LNCAP (cell line): ENCODE results near the gene DUSP28.

Experiments used
- TF ChIP-seq, protein P1 (sequence below): fragments of 450-650 bp; IDR thresholded peaks from 2 replicates; pipeline ENCODE4 v1.5.1; 2017; ENCODE audit warnings: mild to moderate bottlenecking

Gene DUSP28

GRCh38 chr2:240559286-240559685 lies 871 bp upstream of the DUSP28 start:
- TF ChIP-seq, protein P1, sequence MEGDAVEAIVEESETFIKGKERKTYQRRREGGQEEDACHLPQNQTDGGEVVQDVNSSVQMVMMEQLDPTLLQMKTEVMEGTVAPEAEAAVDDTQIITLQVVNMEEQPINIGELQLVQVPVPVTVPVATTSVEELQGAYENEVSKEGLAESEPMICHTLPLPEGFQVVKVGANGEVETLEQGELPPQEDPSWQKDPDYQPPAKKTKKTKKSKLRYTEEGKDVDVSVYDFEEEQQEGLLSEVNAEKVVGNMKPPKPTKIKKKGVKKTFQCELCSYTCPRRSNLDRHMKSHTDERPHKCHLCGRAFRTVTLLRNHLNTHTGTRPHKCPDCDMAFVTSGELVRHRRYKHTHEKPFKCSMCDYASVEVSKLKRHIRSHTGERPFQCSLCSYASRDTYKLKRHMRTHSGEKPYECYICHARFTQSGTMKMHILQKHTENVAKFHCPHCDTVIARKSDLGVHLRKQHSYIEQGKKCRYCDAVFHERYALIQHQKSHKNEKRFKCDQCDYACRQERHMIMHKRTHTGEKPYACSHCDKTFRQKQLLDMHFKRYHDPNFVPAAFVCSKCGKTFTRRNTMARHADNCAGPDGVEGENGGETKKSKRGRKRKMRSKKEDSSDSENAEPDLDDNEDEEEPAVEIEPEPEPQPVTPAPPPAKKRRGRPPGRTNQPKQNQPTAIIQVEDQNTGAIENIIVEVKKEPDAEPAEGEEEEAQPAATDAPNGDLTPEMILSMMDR = no peak

GRCh38 chr2:240560480-240561324 lies 545 bp downstream of the DUSP28 start:
- TF ChIP-seq, protein P1 = no peak

DNA sequence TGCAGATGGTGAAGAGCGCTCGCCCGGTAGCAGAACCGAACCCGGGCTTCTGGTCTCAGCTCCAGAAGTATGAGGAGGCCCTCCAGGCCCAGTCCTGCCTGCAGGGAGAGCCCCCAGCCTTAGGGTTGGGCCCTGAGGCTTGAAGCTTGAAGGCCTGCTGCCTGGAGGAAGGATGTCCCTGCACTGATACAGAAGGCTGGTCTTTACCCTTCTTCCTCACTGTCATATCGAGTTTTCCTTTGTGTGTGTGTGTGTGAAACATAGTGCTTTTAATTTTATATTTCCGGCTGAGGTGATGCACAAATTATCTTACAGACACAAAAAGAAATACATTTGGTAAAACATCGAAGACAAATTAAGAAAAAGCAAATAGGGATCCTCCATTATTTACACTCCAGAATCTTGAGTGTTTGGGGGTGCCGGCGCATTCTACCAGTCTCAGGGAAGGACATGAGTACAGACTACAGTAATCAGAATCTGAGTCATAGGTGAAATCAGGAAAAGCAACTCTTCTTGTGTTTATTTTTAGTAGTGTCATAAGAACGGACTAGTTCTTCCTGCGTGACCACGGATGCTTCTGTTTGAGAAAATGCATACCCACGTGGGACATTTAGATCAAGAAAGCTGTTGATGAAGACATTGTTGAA lies 1.3 kb downstream of the DUSP28 start:
- TF ChIP-seq, protein P1 = no peak

DNA sequence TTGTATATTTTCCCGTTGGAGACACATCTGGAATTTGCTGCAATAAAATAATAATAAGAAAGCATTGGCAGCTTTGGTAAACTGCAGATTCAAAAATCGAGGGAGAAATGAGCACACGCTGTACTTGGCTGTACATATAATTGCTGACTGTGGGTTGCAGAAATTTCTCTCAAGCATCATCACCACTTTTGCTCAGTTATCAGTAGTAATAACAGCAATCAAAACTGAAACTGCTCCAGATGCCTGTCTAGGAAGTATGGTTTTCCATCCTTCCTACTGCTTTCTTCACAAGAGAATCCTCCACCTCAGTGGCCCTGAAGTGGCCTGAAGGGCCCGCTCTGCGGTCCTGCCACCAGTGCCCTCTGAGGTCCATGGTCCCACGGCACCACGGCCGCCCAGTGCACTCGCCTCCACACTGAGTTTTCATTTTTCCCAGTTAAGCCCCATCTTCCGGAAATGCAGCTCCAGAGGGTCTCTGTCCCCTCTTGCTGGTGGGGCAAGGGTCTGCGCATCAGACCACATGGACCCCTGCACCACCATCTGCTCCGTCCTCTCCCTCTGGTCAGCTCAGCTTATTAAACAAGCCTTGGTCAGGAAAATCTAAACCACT lies 3.9 kb downstream of the DUSP28 start:
- TF ChIP-seq, protein P1 = no peak

DNA sequence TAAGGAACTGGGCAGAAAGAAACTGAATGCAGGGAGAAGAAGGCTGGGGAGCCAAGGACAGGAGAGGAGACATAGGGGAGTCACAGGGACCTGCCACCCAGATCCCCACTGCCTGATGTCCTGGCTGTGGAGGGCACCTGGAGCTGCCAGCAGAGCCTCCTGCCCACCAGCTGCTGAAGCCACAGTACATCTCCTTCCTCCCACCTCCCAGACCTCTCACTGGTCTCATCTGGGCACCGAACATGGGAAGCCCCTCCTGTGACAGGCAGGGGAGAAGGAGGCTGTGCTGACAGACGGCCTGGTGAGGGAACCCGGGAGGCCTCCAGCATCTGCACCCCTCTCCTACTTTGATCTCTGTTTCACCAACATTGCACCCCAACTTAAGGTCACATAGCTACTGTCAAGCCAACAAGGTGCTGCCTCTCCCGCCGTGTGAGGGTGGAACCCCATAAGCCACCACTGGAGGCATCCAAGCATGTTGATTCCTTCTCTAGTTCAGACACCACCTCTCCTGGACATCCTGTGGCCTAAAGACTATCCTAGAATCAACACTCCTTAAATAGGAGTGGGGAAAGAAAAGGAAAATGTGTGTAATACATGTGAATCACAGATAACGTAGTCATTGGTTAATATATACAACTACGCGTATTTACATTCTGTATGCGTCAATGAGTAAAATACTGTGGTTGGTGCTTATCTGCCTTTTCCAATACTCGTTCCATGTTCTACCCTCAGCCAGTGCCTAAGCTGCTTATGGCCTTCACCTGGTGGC lies 4.6 kb downstream of the DUSP28 start:
- TF ChIP-seq, protein P1 = no peak

DNA sequence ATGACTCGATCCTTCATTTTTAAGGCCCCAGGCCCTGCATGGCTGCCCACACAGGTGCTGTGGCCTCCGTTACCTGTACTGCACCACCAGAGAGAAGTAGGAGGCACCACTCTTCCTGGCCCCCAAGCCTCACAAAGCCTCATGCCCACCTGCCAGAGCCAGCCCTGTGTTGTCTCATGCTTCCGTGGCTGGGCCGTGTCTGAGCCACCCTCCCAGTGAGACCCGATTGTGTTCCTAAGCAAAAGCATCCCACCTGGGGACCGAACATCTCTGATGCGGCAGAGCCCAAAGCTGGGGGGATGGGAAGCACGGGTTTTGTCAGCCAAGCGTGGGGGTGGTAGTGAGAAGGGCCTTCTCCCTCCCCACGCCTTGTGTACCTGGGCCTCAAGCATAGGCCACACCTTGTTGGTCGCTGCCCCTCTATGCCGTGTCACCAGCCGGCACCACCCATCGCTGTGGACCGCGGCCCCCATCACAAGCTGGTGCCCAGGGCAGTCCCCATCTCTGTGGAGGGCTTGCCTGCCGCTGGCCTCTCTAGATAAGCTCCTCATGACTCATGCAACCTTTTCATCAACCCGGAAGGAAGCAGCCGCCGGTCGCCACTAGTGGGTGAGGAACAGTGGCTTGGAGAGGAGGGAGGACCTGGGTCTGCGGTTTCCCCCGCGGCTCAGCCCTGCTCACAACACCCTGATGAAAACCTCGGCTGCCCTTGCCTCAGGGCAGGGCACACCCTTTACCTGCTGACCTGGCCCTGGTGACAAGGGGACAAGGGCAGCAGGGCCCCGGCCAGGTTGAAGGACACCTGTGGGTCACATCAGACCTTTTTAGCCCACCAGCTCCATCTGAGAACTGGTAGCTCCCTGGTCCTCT lies 5.4 kb downstream of the DUSP28 start:
- TF ChIP-seq, protein P1 = no peak
